Activated naive CD4-positive, alpha-beta T cell treated with anti-CD3 and anti-CD28 coated beads, Interleukin-2, amount 10 ng/mL, durations not matched to agents 7 days and 5 days (primary cell): Measurements from ENCODE around the gene SS18L1.

Source experiments
- CTCF ChIA-PET: fragments of 350-600 bp; sonication (Branson Sonifier 250); formaldehyde crosslinking; loops from one replicate; lab custom pipeline; 2021; ENCODE audit warnings: antibody characterized with exemption; lab: Charles Lee
- DNase-seq: peaks from one replicate; pipeline ENCODE4 v3.0.0-alpha.2; 2020
- H3K27ac Mint-ChIP-seq: one replicate; pipeline ENCODE4 v1.8.0; 2021; ENCODE audit warnings: mild to moderate bottlenecking, moderate library complexity, mixed read lengths
- H3K27me3 Mint-ChIP-seq: one replicate; pipeline ENCODE4 v1.8.0; 2021; ENCODE audit warnings: mild to moderate bottlenecking, mixed read lengths
- H3K36me3 Mint-ChIP-seq: one replicate; pipeline ENCODE4 v1.8.0; 2021; ENCODE audit warnings: mixed read lengths
- H3K4me1 Mint-ChIP-seq: one replicate; pipeline ENCODE4 v1.8.0; 2021; ENCODE audit warnings: mixed read lengths
- H3K4me3 Mint-ChIP-seq: one replicate; pipeline ENCODE4 v1.8.0; 2021; ENCODE audit warnings: mild to moderate bottlenecking, moderate library complexity, mixed read lengths
- H3K9me3 Mint-ChIP-seq: one replicate; pipeline ENCODE4 v1.8.0; 2021; ENCODE audit warnings: mixed read lengths

SS18L1 gene

GRCh38 chr20:62116558-62117361, 26.8 kb upstream of the SS18L1 start:
- no peak overlapping the region for H3K27ac Mint-ChIP-seq
- H3K4me3 Mint-ChIP-seq = no peak overlapping the region
- peaks cover 9% of the 10 kb centered on the region for H3K36me3 Mint-ChIP-seq
- H3K4me1 Mint-ChIP-seq = peaks cover 44% of the 10 kb centered on the region
- peaks cover 13% of the 10 kb centered on the region for H3K27me3 Mint-ChIP-seq
- H3K9me3 Mint-ChIP-seq = peaks cover 18% of the 10 kb centered on the region
- CTCF ChIA-PET = no interaction called here
- DNase-seq = no peak

- H3K36me3 Mint-ChIP-seq = peaks cover 9% of the 10 kb centered on the region
- H3K4me3 Mint-ChIP-seq = no peak overlapping the region
- H3K27me3 Mint-ChIP-seq = peaks cover 13% of the 10 kb centered on the region
- peak overlapping the region; percentile 86 for H3K27ac Mint-ChIP-seq
- peaks cover 44% of the 10 kb centered on the region for H3K4me1 Mint-ChIP-seq
- H3K9me3 Mint-ChIP-seq = peaks cover 16% of the 10 kb centered on the region
- no peak for DNase-seq
- CTCF ChIA-PET = no interaction called here
Measured at GRCh38 chr20:62117362-62117646, 26.3 kb upstream of the SS18L1 start.

GRCh38 chr20:62117658-62118057, 25.9 kb upstream of the SS18L1 start:
- peak overlapping the region; percentile 86 for H3K27ac Mint-ChIP-seq
- CTCF ChIA-PET = no interaction called here
- DNase-seq = peak; percentile 88
- H3K36me3 Mint-ChIP-seq = peaks cover 9% of the 10 kb centered on the region
- peaks cover 13% of the 10 kb centered on the region for H3K9me3 Mint-ChIP-seq
- H3K4me3 Mint-ChIP-seq = peak overlapping the region; percentile 10
- peaks cover 13% of the 10 kb centered on the region for H3K27me3 Mint-ChIP-seq
- H3K4me1 Mint-ChIP-seq = peaks cover 44% of the 10 kb centered on the region

- Mint-ChIP-seq H3K4me1 (peaks cover 46% of the 10 kb centered on the region), H3K36me3 (peaks cover 9% of the 10 kb centered on the region), H3K27ac (peak overlapping the region; percentile 86), H3K4me3 (no peak overlapping the region), H3K27me3 (peaks cover 13% of the 10 kb centered on the region), H3K9me3 (peaks cover 7% of the 10 kb centered on the region)
- CTCF ChIA-PET = interaction anchor here (1.3 kb wide), 1 partner anchor 52 kb away, joined by 3 read pairs; no protein-coding TSS in a partner anchor
- DNase-seq = no peak
Measured at GRCh38 chr20:62118113-62119043, 25.2 kb upstream of the SS18L1 start.

GRCh38 chr20:62119115-62119514, 24.5 kb upstream of the SS18L1 start:
- peaks cover 54% of the 10 kb centered on the region for H3K4me1 Mint-ChIP-seq
- peak overlapping the region; percentile 43 for H3K27ac Mint-ChIP-seq
- peaks cover 10% of the 10 kb centered on the region for H3K36me3 Mint-ChIP-seq
- DNase-seq = no peak
- H3K4me3 Mint-ChIP-seq = no peak overlapping the region
- H3K9me3 Mint-ChIP-seq = peaks cover 5% of the 10 kb centered on the region
- CTCF ChIA-PET = interaction anchor here (1.3 kb wide), 1 partner anchor 52 kb away, joined by 3 read pairs; no protein-coding TSS in a partner anchor
- peaks cover 13% of the 10 kb centered on the region for H3K27me3 Mint-ChIP-seq

- CTCF ChIA-PET = interaction anchor here (1.3 kb wide), 1 partner anchor 53 kb away, joined by 3 read pairs; no protein-coding TSS in a partner anchor
- peak overlapping the region; percentile 5 for H3K4me3 Mint-ChIP-seq
- H3K36me3 Mint-ChIP-seq = peaks cover 16% of the 10 kb centered on the region
- H3K27me3 Mint-ChIP-seq = peaks cover 8% of the 10 kb centered on the region
- H3K27ac Mint-ChIP-seq = peak overlapping the region; percentile 43
- H3K9me3 Mint-ChIP-seq = peaks cover 5% of the 10 kb centered on the region
- H3K4me1 Mint-ChIP-seq = peaks cover 60% of the 10 kb centered on the region
- no peak for DNase-seq
Measured at GRCh38 chr20:62119591-62120364, 23.8 kb upstream of the SS18L1 start.

GRCh38 chr20:62120365-62120762, 23.2 kb upstream of the SS18L1 start:
- peak overlapping the region; percentile 5 for H3K4me3 Mint-ChIP-seq
- H3K27me3 Mint-ChIP-seq = peaks cover 4% of the 10 kb centered on the region
- DNase-seq = no peak
- H3K4me1 Mint-ChIP-seq = peaks cover 66% of the 10 kb centered on the region
- H3K9me3 Mint-ChIP-seq = peaks cover 3% of the 10 kb centered on the region
- H3K36me3 Mint-ChIP-seq = peaks cover 16% of the 10 kb centered on the region
- CTCF ChIA-PET = no interaction called here
- peak overlapping the region; percentile 8 for H3K27ac Mint-ChIP-seq

GRCh38 chr20:62120990-62121775, 22.4 kb upstream of the SS18L1 start:
- Mint-ChIP-seq H3K9me3 (no peaks in the 10 kb centered on the region), H3K4me1 (peaks cover 65% of the 10 kb centered on the region), H3K27ac (peak overlapping the region; percentile 94), H3K4me3 (peak overlapping the region; percentile 86), H3K27me3 (peaks cover 4% of the 10 kb centered on the region), H3K36me3 (peaks cover 17% of the 10 kb centered on the region)
- DNase-seq = no peak
- CTCF ChIA-PET = interaction anchor here (0.7 to 1.4 kb wide), 2 partner anchors 54 to 110 kb away, joined by 3 to 4 read pairs; no protein-coding TSS in a partner anchor

- Mint-ChIP-seq H3K27me3 (peaks cover 4% of the 10 kb centered on the region), H3K4me3 (peak within 1 kb of the TSS; percentile 86), H3K9me3 (no peaks in the 10 kb centered on the region), H3K27ac (peak within 1 kb of the TSS; percentile 94), H3K4me1 (peaks cover 60% of the 10 kb centered on the region), H3K36me3 (peaks cover 23% of the 10 kb centered on the region)
- DNase-seq = peak; percentile 95
- CTCF ChIA-PET = interaction anchor here (0.7 to 1.4 kb wide), 2 partner anchors 55 to 111 kb away, joined by 3 to 4 read pairs; no protein-coding TSS in a partner anchor
Measured at GRCh38 chr20:62121776-62122653, 21.6 kb upstream of the SS18L1 start, which contains the start of gene LSM14B. LSM14B (plus strand) TSS chr20:62122475; CDS start chr20:62122667, 192 bp downstream.

GRCh38 chr20:62122654-62123449, 20.7 kb upstream of the SS18L1 start:
- peak overlapping the region; percentile 81 for H3K4me3 Mint-ChIP-seq
- no peaks in the 10 kb centered on the region for H3K9me3 Mint-ChIP-seq
- peaks cover 25% of the 10 kb centered on the region for H3K36me3 Mint-ChIP-seq
- H3K27me3 Mint-ChIP-seq = peaks cover under 1% of the 10 kb centered on the region
- H3K4me1 Mint-ChIP-seq = peaks cover 51% of the 10 kb centered on the region
- peak overlapping the region; percentile 80 for H3K27ac Mint-ChIP-seq
- DNase-seq = peak; percentile 61
- CTCF ChIA-PET = interaction anchor here (0.8 kb wide), 1 partner anchor 97 kb away, joined by 3 read pairs; no protein-coding TSS in a partner anchor

GRCh38 chr20:62123450-62124118, 20.0 kb upstream of the SS18L1 start:
- Mint-ChIP-seq H3K4me3 (peak overlapping the region; percentile 81), H3K27me3 (no peaks in the 10 kb centered on the region), H3K27ac (peak overlapping the region; percentile 80), H3K36me3 (peaks cover 33% of the 10 kb centered on the region), H3K9me3 (no peaks in the 10 kb centered on the region), H3K4me1 (peaks cover 44% of the 10 kb centered on the region)
- no peak for DNase-seq
- CTCF ChIA-PET = interaction anchor here (0.8 to 1.8 kb wide), 2 partner anchors 98 to 112 kb away, joined by 3 to 6 read pairs; no protein-coding TSS in a partner anchor
